HG03571 (cell line): ENCODE results near the gene FLYWCH2.
"Not testable (repeated sequence)": the region's sequence is repeated elsewhere in the genome, so short reads cannot be mapped to it uniquely, and the experiment has no call there.

Experiments
- ATAC-seq: cut with Tn5 transposase; IDR thresholded peaks from one replicate; pipeline ENCODE4 v1.9.1; 2021; ENCODE audit not compliant: unreplicated experiment

The FLYWCH2 gene

DNA sequence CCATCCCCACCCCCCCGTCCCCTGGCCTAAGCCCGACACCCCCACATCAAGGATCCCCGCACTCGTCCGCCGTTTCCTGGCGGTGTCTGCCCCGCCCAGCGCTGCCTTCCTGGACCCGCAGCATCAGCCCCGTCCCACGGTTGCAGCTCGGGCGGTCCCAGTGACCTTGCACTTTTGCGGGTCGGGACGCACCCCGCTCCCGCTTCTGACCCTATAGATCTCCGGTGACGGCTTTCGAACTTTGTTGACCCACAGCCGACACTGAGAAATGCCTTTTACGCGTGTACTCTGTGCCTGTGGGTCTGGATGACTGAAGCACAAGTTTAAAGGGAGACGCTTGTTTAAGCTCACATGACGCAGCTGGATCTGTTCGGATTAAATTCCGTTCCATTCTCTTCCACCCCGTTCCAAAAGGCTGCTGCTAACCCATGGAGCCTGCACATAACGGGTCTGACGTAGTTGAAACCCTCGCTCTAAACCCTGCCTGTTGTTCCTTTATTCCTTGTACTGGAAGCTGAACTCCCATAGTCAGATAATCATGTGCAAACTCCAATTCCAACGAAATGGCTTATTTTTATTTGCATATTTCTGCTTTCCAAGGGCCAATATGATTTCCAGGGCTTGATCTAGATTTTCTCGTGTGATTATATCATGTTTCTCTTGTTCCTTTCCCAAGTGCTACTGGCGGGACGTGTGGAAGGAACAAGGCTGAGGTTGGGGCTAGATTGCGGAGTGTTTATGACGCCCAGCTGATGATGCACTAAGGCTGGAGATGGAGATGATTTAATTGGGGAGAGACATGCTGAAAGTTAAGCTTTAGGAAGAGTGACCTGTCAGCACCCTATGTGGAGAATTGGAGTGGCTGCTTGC, 29.6 kb downstream of the FLYWCH2 start:
- ATAC-seq, result peak; percentile 7

GRCh38 chr16:2913603-2914002, 30.6 kb downstream of the FLYWCH2 start:
- no peak for ATAC-seq

DNA sequence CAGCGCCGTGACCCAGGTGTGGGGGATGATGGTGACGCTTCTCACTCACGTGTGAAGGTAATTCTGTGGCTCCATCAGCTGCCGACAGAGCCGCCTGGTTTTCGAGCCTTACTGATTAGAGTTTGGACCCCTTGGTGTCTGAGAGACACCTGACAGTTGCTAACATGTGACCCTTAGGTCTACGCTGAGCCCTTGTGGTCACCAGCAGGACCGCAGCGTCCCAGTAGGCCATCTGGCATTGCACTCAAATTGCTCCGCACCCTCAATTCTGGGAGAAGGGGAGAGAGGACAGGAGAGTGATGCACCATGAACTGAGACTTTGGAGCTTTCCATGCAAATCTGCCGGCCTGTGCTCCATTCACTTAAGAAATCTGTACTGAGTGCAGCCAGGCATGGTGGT, 31.2 kb downstream of the FLYWCH2 start:
- ATAC-seq, result no peak

- no peak for ATAC-seq
Observed at GRCh38 chr16:2915196-2915929, 32.3 kb downstream of the FLYWCH2 start.

GRCh38 chr16:2919511-2920255, 36.7 kb downstream of the FLYWCH2 start:
- no peak for ATAC-seq

DNA sequence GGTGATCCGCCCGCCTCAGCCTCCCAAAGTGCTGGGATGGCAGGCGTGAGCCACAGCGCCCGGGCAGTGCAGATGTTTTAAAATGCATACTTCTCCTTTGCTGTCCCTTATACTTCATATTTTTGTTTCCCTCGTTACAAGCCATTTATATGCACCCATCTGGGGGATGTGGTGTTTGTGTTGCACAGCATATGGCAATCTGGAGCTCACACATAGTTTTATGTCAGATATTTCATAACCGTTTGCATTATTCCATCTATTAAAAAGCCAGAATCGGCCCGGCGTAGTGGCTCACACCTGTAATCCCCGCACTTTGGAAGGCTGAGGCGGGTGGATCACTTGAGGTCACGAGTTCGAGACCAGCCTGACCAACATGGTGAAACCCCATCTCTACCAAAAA, 40.5 kb downstream of the FLYWCH2 start:
- no peak for ATAC-seq

DNA sequence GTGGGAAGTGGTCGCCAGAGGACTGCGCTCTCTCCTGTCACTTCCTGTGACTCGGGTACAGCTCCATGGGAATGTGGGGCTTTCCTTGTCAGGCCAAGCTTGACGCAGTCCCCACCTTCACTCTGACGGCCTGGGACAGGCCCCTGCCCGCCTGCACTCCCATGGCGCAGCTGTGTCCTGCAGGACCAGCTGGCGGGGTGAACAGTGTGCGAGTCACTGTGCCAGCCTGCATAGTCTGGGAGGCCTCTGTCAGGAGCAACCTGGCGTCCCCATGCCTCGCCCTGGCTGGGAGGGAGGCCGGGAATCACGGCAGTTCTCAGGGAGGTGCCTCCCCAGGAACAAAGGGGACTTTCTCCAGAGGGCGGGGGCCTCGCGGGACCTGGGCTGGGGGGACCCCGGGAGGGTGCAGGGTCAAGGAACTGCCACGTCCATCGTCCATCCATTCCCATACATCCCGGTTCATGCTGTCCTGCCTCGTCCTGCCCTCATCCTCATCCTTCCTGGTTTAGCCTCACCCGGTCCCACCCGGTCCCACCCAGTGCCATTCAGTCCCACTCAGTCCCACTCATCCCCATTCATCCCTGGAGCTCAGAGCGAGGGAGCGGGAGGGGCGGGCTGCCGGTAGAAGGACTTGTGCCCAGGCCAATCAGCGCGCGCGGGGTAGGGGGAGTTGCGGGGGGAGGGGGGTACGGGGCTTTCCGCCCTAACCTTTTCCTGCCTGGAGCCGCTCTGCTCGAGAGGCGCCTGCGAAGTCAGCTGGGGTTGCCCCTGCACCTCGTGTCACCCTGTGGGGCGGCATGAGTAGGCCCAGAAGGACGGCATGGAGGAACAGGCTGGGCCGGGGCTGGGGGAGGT, 42.1 kb downstream of the FLYWCH2 start:
- ATAC-seq, result no peak

GRCh38 chr16:2925951-2926649, 43.1 kb downstream of the FLYWCH2 start:
- no peak for ATAC-seq

GRCh38 chr16:2926650-2926999, 43.6 kb downstream of the FLYWCH2 start:
- no peak for ATAC-seq

DNA sequence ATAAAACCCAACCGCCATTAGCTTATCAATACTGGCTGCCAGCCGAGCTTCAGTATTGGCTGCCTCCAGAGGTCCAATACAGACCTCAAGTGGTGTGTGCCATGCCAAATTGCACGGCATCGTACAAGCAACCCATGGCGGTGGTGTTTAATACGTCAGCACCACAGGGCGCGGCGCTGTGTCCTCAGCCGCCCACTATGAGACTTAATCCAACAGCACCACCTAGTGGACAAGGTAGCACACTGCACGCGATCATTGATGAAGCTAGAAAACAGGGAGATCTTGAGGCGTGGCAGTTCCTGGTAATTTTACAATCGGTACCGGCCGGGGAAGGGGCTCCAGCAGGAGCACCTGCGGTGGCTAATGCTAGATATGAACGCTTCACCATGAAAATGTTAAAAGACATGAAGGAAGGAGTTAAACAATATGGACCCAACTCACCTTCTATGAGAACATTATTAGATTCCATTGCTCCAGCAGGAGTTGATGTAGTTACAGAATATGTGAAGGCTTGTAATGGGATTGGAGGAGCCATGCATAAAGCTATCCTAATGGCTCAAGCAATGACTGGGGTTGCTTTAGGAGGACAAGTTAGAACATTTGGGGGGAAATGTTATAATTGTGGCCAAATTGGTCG, 44.1 kb downstream of the FLYWCH2 start:
- no peak for ATAC-seq

- not testable (repeated sequence) for ATAC-seq
Observed at GRCh38 chr16:2928151-2928550, 45.1 kb downstream of the FLYWCH2 start.

DNA sequence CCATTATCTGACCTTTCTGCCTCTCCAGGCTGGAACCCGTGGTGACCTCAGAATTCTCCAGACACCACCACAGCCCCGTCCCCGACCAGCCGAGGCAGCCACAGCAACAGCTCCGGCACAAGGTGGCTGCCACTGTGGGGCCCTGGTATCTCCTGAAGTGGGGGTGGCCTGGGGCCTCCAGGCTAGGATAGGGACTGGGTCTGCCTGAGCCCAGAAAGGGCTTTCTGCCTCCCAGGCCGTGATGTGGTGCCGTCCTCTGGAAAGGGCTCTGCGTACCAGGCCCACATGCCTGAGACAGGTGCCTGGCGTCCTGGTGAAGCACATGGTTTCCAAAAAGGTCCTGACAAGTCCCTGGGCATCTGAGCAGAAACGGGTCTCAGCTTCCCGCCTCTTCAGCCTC, 45.8 kb downstream of the FLYWCH2 start:
- no peak for ATAC-seq

GRCh38 chr16:2929693-2930092, 46.7 kb downstream of the FLYWCH2 start:
- no peak for ATAC-seq

DNA sequence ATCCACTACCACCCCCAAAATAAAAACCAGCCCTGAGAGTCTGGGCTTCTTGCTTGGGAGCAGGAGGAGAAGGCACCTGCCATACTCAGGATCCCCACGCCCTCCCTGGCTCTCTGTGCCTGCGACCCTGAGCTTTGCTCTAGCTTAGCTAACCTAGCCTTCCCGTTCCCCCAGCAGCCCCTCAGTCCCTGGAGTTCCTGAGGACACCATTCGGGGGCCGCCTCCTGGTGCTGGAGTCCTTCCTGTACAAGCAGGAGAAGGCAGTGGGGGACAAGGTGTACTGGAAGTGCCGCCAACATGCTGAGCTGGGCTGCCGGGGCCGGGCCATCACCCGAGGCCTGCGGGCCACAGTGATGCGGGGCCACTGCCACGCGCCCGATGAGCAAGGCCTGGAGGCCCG, 47.2 kb downstream of the FLYWCH2 start:
- no peak for ATAC-seq

DNA sequence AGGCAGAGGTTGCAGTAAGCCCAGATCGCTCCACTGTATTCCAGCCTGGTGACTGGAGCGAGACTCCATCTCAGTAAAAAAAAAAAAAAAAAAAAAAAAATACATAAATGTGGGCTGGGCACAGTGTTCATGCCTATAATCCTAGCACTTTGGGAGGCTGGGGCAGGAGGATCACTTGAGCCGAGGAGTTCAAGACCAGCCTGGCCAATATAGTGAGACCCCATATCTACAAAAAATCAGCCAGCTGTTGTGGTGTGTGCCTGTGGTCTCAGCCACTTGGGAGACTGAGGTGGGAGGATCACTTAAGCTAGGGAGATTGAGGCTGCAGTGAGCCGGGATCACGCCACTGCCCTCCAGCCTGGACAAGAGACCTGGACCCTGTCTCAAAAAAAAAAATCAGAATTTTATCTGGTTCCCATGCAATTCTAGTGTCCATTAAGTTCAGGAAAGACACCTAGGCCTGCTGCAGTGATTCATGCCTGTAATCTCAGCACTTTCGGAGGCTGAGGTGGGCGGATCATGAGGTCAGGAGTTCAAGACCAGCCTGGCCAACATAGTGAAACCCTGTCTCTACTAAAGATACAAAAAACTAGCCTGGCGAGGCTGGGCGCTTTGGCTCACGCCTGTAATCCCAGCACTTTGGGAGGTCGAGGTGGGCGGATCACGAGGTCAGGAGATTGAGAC, 48.4 kb downstream of the FLYWCH2 start:
- ATAC-seq, result not testable (repeated sequence)

GRCh38 chr16:2933136-2933535, 50.1 kb downstream of the FLYWCH2 start:
- no peak for ATAC-seq

GRCh38 chr16:2933701-2934100, 50.7 kb downstream of the FLYWCH2 start:
- ATAC-seq, result no peak

- ATAC-seq, result no peak
Observed at GRCh38 chr16:2934450-2934849, 51.4 kb downstream of the FLYWCH2 start.

DNA sequence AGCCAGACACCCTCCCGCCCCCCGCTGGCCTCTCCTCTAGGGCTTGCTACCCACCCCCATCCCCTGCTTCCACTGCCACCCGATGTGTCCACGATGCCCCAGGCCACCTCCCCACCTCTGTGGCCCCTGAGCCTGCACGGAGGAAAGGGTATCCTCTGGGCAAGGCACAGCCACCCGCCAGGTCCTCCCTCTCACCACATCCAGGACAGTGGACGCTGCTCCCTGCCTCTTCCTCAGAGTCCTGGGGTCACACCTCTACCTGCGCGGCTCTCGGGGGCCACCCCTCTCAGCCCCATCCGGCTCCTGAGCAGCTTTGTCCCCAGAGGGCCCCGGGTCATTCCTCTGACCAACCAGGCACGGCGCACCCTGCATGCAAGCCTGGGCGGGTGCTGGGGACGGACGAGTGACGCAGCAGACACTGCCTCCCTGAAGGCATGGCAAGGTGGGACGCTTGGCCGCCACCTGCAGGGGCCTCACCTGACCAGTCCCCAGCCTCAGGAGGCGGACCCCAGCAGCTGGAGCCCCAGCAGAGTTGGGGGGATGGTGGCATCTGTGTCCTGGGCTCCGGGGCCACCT, 53.5 kb downstream of the FLYWCH2 start:
- ATAC-seq, result no peak
